Mononuclear cell (primary cell): Measurements from ENCODE around the gene DSCAM. TPM values are rescaled to one million over a fixed set of nuclear protein-coding genes. Genes with fewer than 3 reads are reported as not detected.
"Not testable (repeated sequence)": the region's sequence is repeated elsewhere in the genome, so short reads cannot be mapped to it uniquely, and the experiment has no call there.

Experiments
- H3K27me3 ChIP-seq: 2 replicates; pipeline ENCODE4 v1.6.0; 2011; ENCODE audit warnings: low read length, control low read depth; ENCODE audit not compliant: insufficient read depth
- H3K4me1 ChIP-seq: 2 replicates; pipeline ENCODE4 v1.5.1; 2011; ENCODE audit warnings: mild to moderate bottlenecking, low read length, control low read depth; ENCODE audit not compliant: insufficient read depth
- H3K4me3 ChIP-seq: 2 replicates; pipeline ENCODE4 v1.5.1; 2011; ENCODE audit warnings: mild to moderate bottlenecking, low read length, moderate library complexity
- H3K9me3 ChIP-seq: 2 replicates; pipeline ENCODE4 v1.5.1; 2011; ENCODE audit warnings: low read depth, mild to moderate bottlenecking, control low read depth, low read length
- total RNA-seq: library from RNA; depleted of rRNA; stranded (reverse); fragments of >200 nt; gene quantifications from one replicate; pipeline ENCODE4 v1.2.3, GENCODE V29; 2012

DSCAM gene
- total RNA-seq, 1 donor = not detected

GRCh38 chr21:40208206-40208947 lies 638.6 kb downstream of the DSCAM start:
- no peaks in the 10 kb centered on the region for H3K4me1 ChIP-seq
- no peaks in the 10 kb centered on the region for H3K27me3 ChIP-seq
- no peaks in the 10 kb centered on the region for H3K9me3 ChIP-seq
- H3K4me3 ChIP-seq = no peak overlapping the region

- Histone ChIP-seq H3K27me3 (no peaks in the 10 kb centered on the region), H3K9me3 (no peaks in the 10 kb centered on the region), H3K4me3 (no peak overlapping the region), H3K4me1 (no peaks in the 10 kb centered on the region)
Observed at GRCh38 chr21:40200946-40201345, 646.0 kb downstream of the DSCAM start.

GRCh38 chr21:40200126-40200525 lies 646.8 kb downstream of the DSCAM start:
- no peak overlapping the region for H3K4me3 ChIP-seq
- no peaks in the 10 kb centered on the region for H3K27me3 ChIP-seq
- no peaks in the 10 kb centered on the region for H3K9me3 ChIP-seq
- no peaks in the 10 kb centered on the region for H3K4me1 ChIP-seq

- H3K27me3 ChIP-seq = no peaks in the 10 kb centered on the region
- H3K9me3 ChIP-seq = peaks cover 5% of the 10 kb centered on the region
- H3K4me1 ChIP-seq = no peaks in the 10 kb centered on the region
- no peak overlapping the region for H3K4me3 ChIP-seq
Observed at GRCh38 chr21:40194185-40194980, 652.6 kb downstream of the DSCAM start.

- H3K4me3 ChIP-seq = no peak overlapping the region
- no peaks in the 10 kb centered on the region for H3K27me3 ChIP-seq
- H3K9me3 ChIP-seq = peaks cover 5% of the 10 kb centered on the region
- no peaks in the 10 kb centered on the region for H3K4me1 ChIP-seq
Observed at GRCh38 chr21:40191616-40192015, 655.3 kb downstream of the DSCAM start.

- Histone ChIP-seq H3K4me3 (no peak overlapping the region), H3K27me3 (no peaks in the 10 kb centered on the region), H3K9me3 (peaks cover 5% of the 10 kb centered on the region), H3K4me1 (no peaks in the 10 kb centered on the region)
Observed at GRCh38 chr21:40191196-40191595, 655.8 kb downstream of the DSCAM start.

GRCh38 chr21:40187946-40188654 lies 658.9 kb downstream of the DSCAM start:
- no peaks in the 10 kb centered on the region for H3K27me3 ChIP-seq
- no peak overlapping the region for H3K4me3 ChIP-seq
- no peaks in the 10 kb centered on the region for H3K4me1 ChIP-seq
- H3K9me3 ChIP-seq = peaks cover 4% of the 10 kb centered on the region

- Histone ChIP-seq H3K4me1 (no peaks in the 10 kb centered on the region), H3K27me3 (no peaks in the 10 kb centered on the region)
Observed at GRCh38 chr21:40187244-40187643, 659.7 kb downstream of the DSCAM start.

GRCh38 chr21:40186045-40186444 lies 660.9 kb downstream of the DSCAM start:
- Histone ChIP-seq H3K27me3 (no peaks in the 10 kb centered on the region), H3K9me3 (no peaks in the 10 kb centered on the region), H3K4me3 (no peak overlapping the region), H3K4me1 (no peaks in the 10 kb centered on the region)

More at GRCh38 chr21:40187244-40187643, 659.7 kb downstream of the DSCAM start:
- Histone ChIP-seq H3K9me3 (no peaks in the 10 kb centered on the region), H3K4me3 (no peak overlapping the region)

- Histone ChIP-seq H3K4me1 (no peaks in the 10 kb centered on the region), H3K9me3 (no peaks in the 10 kb centered on the region), H3K27me3 (no peaks in the 10 kb centered on the region), H3K4me3 (no peak overlapping the region)
Observed at GRCh38 chr21:40185208-40185607, 661.8 kb downstream of the DSCAM start.

- H3K27me3 ChIP-seq, H3K4me1 ChIP-seq, H3K4me3 ChIP-seq, H3K9me3 ChIP-seq: not testable (repeated sequence)
Observed at GRCh38 chr21:40182491-40182890, 664.5 kb downstream of the DSCAM start.

- no peaks in the 10 kb centered on the region for H3K9me3 ChIP-seq
- no peaks in the 10 kb centered on the region for H3K4me1 ChIP-seq
- H3K4me3 ChIP-seq = no peak overlapping the region
- no peaks in the 10 kb centered on the region for H3K27me3 ChIP-seq
Observed at GRCh38 chr21:40179166-40179565, 667.8 kb downstream of the DSCAM start.

- no peaks in the 10 kb centered on the region for H3K27me3 ChIP-seq
- no peaks in the 10 kb centered on the region for H3K9me3 ChIP-seq
- no peak overlapping the region for H3K4me3 ChIP-seq
- H3K4me1 ChIP-seq = no peaks in the 10 kb centered on the region
Observed at GRCh38 chr21:40178726-40179125, 668.2 kb downstream of the DSCAM start.

- Histone ChIP-seq H3K9me3 (no peaks in the 10 kb centered on the region), H3K4me3 (no peak overlapping the region), H3K4me1 (no peaks in the 10 kb centered on the region), H3K27me3 (no peaks in the 10 kb centered on the region)
Observed at GRCh38 chr21:40177979-40178378, 669.0 kb downstream of the DSCAM start.

GRCh38 chr21:40176724-40177123 lies 670.2 kb downstream of the DSCAM start:
- H3K4me1 ChIP-seq = no peaks in the 10 kb centered on the region
- no peaks in the 10 kb centered on the region for H3K27me3 ChIP-seq
- H3K4me3 ChIP-seq = no peak overlapping the region
- H3K9me3 ChIP-seq = no peaks in the 10 kb centered on the region
